LNCaP clone FGC (cell line): ENCODE results near the gene ZNF768.

ENCODE experiments used
- DNase-seq: peaks from one replicate; pipeline ENCODE4 v3.0.0-alpha.2; 2011; ENCODE audit warnings: low read depth
- H3K4me3 ChIP-seq: 2 replicates; pipeline ENCODE4 v1.5.1; 2011; ENCODE audit warnings: mild to moderate bottlenecking, low read depth, low read length, control low read depth
- TF ChIP-seq, protein P1 (sequence below): IDR thresholded peaks from 2 replicates; pipeline ENCODE4 v1.5.1; 2012; ENCODE audit warnings: mild to moderate bottlenecking; ENCODE audit not compliant: control insufficient read depth, insufficient read depth; ENCODE audit errors: extremely low read depth

ZNF768 gene

DNA sequence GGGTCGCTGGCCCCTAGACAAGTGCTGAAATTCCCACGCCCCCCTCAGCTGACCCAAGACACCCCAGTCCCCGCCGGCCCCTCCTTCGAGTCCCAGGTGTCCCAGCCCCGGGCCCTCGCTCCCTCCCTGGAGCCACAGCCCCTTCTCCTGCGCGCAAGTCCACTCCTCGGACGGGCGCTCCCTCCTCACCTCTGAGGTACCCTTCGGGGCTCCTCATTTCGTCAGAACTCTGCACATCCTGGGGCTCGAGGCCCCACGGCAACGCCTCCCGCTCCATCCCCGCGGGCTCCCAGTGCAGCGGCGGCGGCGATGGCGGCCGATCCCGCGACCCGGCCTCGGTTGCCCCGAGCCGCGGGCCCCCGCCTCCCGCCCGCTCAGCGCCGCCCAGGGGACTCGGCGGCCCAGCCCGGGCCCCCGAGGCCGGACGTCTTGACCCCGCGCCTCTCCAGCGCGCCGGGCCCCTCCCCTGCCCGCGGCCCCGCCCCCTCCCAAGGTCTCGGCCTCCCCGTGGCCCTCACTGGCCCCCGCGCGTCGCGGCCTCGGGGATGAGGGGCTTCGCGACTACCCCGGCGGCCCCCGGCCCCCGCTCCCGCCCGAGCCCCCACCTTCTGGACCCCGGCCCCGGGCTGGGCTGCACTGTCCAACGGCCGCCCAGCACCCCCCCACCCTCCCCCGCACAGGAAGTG is at the start of gene ZNF768:
TSS of gene ZNF768 (minus strand) at position 430 of the 686 bp plus-strand sequence. CDS start at position 277, 153 bp downstream.
- TF ChIP-seq, protein P1, sequence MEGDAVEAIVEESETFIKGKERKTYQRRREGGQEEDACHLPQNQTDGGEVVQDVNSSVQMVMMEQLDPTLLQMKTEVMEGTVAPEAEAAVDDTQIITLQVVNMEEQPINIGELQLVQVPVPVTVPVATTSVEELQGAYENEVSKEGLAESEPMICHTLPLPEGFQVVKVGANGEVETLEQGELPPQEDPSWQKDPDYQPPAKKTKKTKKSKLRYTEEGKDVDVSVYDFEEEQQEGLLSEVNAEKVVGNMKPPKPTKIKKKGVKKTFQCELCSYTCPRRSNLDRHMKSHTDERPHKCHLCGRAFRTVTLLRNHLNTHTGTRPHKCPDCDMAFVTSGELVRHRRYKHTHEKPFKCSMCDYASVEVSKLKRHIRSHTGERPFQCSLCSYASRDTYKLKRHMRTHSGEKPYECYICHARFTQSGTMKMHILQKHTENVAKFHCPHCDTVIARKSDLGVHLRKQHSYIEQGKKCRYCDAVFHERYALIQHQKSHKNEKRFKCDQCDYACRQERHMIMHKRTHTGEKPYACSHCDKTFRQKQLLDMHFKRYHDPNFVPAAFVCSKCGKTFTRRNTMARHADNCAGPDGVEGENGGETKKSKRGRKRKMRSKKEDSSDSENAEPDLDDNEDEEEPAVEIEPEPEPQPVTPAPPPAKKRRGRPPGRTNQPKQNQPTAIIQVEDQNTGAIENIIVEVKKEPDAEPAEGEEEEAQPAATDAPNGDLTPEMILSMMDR, result no peak
- no peak for DNase-seq
- peak within 1 kb of the TSS; percentile 74 for H3K4me3 ChIP-seq

DNA sequence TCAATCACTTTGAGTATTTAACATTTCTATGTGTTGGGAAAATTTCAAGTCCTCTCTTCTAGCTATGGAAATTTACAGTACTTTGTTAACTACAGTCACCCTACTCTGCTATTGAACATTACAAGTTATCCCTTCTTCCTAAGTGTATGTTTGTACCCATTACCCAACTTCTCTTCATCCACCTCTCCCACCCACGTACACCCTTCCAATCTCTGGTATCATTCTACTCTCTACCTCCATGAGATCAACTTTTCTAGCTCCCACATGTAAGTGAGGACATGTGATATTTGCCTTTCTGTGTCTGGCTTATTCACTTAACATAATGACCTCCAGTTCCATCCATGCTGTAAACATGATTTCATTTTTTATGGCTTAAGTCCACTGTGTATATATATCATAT is 48.3 kb upstream of the ZNF768 start:
- TF ChIP-seq, protein P1, result no peak

DNA sequence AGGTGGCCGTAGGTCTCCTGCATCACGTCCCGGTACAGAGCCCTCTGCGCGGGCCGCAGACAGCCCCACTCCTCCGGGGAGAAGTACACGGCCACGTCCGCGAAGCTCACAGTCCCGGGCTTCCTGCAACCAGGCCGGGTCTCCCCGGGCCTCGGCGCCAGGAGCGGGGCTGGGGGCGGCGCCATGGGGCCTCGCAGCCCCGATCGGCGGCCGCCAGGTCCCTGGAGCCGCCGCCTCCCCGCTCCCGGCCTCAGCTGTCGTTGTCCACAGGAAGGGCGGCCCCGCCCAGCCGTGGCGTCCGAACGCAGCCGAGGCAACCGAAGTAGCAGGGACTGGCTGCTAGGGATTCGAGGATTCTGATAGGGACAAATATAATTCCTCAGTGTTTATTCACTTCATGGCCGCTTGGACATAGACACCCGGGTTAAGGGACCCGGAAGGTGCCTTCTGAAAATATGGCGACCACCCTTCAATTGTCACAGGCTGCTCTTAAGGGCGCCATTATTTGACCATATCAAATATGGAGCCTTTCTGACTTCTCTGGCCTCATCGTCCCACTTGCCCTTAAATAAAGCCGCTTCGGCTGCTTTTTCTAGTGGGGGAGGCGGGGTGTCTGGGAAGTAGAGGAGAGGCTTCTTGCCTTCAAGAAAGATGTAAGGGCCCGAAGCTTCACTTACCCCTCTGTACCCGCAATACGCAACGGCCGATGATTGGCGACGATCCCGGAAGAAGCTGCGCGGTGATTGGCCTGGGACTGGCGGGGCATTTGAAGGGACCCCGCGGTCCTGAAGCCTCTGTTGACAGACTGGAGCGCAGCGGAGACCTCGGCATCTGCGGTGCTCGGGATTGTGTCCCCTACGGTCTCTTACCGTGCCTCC is 45.3 kb upstream of the ZNF768 start, which contains the start of gene ZNF688:
TSS of gene ZNF688 (minus strand) at position 270 of the 878 bp plus-strand sequence. CDS start at position 185, 85 bp downstream.
- DNase-seq, result peak; percentile 88
- H3K4me3 ChIP-seq, result peak within 1 kb of the TSS; percentile 79
- TF ChIP-seq, protein P1, result no peak

More for the DNA sequence above, 48.3 kb upstream of the ZNF768 start:
- no peak for DNase-seq
- H3K4me3 ChIP-seq, result no peak overlapping the region

DNA sequence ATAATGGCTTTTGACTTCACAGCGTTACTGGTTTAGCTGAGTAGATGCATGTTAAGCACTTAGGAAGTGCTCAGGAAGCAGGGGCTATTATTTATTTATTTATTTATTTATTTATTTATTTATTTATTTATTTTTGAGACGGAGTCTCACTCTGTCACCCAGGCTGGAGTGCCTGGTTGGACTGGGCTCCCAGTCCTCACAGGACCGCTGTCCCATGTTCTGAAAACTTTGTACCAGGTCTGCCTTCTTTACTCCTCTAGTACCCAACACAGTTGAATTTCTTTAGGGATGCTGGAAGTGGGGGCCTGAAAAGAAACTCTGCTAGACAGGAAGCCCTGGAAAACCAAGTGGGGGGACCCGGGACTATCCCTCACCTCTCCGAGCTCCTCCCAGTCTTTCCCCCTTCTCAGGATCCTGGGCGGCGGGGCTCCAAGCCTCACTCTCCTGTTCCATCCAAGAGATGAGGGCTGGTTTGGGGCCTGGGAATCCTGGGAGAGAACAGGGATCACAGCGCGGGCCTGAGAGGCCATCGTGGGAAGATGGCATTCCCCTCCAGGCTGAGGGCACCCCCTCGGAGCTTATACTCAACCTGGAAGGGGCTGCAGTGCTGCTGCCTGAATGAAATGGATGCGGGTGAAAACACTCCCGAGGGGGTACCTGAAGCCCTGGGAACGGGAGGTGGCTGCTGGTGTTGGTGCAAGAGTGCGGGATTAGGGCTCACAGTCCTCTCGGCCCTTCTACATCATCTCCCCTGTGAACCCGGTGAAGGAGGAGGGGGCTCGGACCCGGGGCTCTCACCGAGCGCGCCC is 44.5 kb upstream of the ZNF768 start:
- TF ChIP-seq, protein P1, result no peak
- no peak for DNase-seq
- H3K4me3 ChIP-seq, result peak overlapping the region; percentile 79

DNA sequence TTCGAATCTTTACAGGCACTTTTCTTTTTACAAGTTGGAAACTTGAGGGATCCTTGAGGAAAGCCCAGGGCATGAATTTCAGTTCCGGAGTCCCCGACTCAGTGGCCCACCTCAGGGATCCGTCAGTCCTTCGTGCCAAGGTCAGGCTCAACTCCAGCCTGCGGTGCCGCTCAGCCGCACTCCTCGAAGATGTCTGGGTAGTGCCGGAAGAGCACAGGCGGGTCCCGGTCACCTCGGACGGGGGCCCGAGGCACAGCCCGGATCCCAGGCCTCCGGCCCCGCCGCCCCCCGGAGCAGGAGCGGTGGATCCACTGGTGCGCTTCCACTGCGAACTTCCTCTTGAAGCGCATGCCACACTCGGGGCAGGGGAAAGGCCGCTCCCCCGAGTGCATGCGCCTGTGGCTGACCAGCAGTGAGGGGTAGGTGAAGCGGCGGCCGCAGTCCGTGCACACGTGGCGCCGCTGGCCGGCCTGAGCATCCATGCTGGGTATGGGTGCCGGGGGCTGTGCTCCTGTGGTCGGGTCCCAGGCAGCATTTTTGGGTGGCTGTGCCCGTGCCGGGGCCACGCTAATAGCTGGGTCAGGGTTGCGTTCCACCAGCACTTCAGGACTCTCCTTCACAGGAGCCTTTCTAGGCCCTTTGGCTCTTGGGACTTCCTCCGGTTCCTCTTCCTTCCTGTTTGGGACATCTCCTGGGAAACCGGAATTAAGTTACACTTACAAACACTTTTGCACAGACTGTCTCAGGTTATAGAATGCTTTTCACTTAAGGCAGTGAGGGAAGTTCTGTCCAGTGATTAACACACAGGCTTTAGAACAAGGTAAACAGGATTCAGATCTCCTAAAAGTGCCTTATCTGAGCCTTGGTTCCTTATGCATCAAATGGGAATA is 43.6 kb upstream of the ZNF768 start:
- TF ChIP-seq, protein P1, result no peak
- H3K4me3 ChIP-seq, result no peak overlapping the region
- no peak for DNase-seq

DNA sequence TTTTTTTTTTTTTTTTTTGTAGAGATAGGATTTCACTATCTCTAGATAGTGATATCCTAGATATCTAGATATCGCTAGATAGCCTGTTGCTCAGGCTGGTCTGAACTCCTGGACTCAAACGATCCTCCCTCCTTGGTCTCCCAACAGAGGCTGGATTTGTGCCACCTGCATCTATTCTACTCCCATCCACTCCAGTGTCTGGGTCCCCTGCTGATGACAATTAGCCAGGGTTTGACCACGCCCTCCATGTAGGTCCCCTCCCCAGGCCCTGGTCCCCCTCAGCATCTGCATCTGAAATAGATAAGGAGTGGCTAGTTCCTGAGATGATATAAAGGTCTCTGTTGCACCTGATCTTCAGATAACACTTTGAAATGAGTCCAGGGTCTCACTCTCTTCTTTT is 42.9 kb upstream of the ZNF768 start:
- H3K4me3 ChIP-seq, result no peak overlapping the region
- DNase-seq, result no peak
- TF ChIP-seq, protein P1, result no peak
